GM12878 (cell line): ENCODE data around the gene ITSN1. TPM values are rescaled to one million over a fixed set of nuclear protein-coding genes. Genes with fewer than 3 reads are reported as not detected.

ENCODE experiments used
- KLF5 ChIP-seq: fragments of 450-650 bp; IDR thresholded peaks from 2 replicates; pipeline ENCODE4 v1.6.1; 2014; ENCODE audit warnings: mild to moderate bottlenecking; ENCODE audit not compliant: partially characterized antibody
- POLR2A ChIP-seq: IDR thresholded peaks from 2 replicates; pipeline ENCODE4 v1.6.1; 2011; ENCODE audit warnings: low read depth, mild to moderate bottlenecking, low read length
- SIN3A ChIP-seq: IDR thresholded peaks from 2 replicates; pipeline ENCODE4 v1.6.1; 2012; ENCODE audit warnings: low read depth, low read length, improper control_type of control experiment
- SREBF2 ChIP-seq: IDR thresholded peaks from 2 replicates; pipeline ENCODE4 v1.6.1; 2012; ENCODE audit warnings: mild to moderate bottlenecking, low read length
- ZNF274 ChIP-seq: IDR thresholded peaks from one replicate; pipeline ENCODE4 v1.8.0; 2011; ENCODE audit not compliant: insufficient read length, insufficient read depth
- polyA plus RNA-seq, 11 experiments: library from polyadenylated mRNA; depleted of rRNA in 4 of 11; unstranded in 6 of 11; stranded (reverse) in 5 of 11; fragments of >200 nt; fragmentation: Nextera tagmentation in 4 of 11; fragmentation: Illumina TruSeq in 1 of 11; extraction: Ambion mirVana in 4 of 11; extraction: Trizol in 1 of 11; gene quantifications; 1 replicate in 1 of 11; 2 replicates in 10 of 11; pipeline versions ENCODE4 v1.2.1 to v1.2.3, GENCODE V29; 2011 to 2016; ENCODE audit warnings: inconsistent platforms in 2 of 11, missing spikeins in 2 of 11, low read depth in 1 of 11
- total RNA-seq, 4 experiments: library from RNA; depleted of rRNA in 3 of 4; stranded (reverse); fragments of >200 nt in 3 of 4; fragmentation: Illumina TruSeq in 1 of 4; extraction: Trizol in 1 of 4; gene quantifications; 2 replicates each; pipeline versions ENCODE4 v1.2.1 to v1.2.3, GENCODE V29; 2013 to 2021
- TF ChIP-seq, protein P1 (sequence below): fragments of 450-650 bp; formaldehyde crosslinking; IDR thresholded peaks from 2 replicates; pipeline ENCODE4 v1.4.0; 2020; ENCODE audit warnings: mild to moderate bottlenecking, moderate library complexity
- TF ChIP-seq, protein P2 (sequence below): fragments of 450-650 bp; IDR thresholded peaks from 2 replicates; pipeline ENCODE4 v1.6.1; 2018; ENCODE audit warnings: mild to moderate bottlenecking, low read depth, moderate library complexity; ENCODE audit not compliant: partially characterized antibody
- TF ChIP-seq, protein P3 (sequence below): IDR thresholded peaks from 2 replicates; pipeline ENCODE4 v1.6.1; 2011; ENCODE audit warnings: borderline replicate concordance, low read depth, mild to moderate bottlenecking, moderate library complexity, low read length; ENCODE audit not compliant: insufficient read depth, poor library complexity, severe bottlenecking

The ITSN1 gene
- total and polyA plus RNA-seq, 10 of the 15 experiments (the other 5 are each of a cell fraction or from before 2014, with no cell fraction given), result 0.89 to 10.6 (median 4.8) TPM

DNA sequence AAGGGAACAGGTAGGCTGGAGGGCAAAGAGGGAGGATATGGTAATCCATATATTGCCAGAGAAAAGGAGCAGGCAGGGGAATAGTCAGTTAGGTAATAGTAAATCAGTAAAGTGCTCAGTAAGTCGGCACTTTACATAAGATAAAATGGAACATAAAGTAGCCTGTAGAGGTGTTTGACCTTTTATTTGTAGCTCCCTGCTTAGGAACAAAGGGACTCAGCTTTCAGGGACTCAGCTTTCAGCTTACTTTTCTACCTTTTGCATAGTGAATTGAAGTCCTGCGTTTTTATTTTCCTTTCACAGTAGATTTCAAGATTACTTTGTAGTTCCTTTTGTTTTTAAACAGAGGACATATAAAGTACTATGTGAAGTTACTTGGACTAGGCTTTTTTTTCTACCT, 87.3 kb downstream of the ITSN1 start (continued):
- TF ChIP-seq, protein P1, sequence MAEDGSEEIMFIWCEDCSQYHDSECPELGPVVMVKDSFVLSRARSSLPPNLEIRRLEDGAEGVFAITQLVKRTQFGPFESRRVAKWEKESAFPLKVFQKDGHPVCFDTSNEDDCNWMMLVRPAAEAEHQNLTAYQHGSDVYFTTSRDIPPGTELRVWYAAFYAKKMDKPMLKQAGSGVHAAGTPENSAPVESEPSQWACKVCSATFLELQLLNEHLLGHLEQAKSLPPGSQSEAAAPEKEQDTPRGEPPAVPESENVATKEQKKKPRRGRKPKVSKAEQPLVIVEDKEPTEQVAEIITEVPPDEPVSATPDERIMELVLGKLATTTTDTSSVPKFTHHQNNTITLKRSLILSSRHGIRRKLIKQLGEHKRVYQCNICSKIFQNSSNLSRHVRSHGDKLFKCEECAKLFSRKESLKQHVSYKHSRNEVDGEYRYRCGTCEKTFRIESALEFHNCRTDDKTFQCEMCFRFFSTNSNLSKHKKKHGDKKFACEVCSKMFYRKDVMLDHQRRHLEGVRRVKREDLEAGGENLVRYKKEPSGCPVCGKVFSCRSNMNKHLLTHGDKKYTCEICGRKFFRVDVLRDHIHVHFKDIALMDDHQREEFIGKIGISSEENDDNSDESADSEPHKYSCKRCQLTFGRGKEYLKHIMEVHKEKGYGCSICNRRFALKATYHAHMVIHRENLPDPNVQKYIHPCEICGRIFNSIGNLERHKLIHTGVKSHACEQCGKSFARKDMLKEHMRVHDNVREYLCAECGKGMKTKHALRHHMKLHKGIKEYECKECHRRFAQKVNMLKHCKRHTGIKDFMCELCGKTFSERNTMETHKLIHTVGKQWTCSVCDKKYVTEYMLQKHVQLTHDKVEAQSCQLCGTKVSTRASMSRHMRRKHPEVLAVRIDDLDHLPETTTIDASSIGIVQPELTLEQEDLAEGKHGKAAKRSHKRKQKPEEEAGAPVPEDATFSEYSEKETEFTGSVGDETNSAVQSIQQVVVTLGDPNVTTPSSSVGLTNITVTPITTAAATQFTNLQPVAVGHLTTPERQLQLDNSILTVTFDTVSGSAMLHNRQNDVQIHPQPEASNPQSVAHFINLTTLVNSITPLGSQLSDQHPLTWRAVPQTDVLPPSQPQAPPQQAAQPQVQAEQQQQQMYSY (CRISPR knock-in tag), result no peak
- no peak for TF ChIP-seq KLF5
- TF ChIP-seq POLR2A, result no peak
- no peak for TF ChIP-seq SIN3A
- TF ChIP-seq SREBF2, result no peak
- TF ChIP-seq, protein P2, sequence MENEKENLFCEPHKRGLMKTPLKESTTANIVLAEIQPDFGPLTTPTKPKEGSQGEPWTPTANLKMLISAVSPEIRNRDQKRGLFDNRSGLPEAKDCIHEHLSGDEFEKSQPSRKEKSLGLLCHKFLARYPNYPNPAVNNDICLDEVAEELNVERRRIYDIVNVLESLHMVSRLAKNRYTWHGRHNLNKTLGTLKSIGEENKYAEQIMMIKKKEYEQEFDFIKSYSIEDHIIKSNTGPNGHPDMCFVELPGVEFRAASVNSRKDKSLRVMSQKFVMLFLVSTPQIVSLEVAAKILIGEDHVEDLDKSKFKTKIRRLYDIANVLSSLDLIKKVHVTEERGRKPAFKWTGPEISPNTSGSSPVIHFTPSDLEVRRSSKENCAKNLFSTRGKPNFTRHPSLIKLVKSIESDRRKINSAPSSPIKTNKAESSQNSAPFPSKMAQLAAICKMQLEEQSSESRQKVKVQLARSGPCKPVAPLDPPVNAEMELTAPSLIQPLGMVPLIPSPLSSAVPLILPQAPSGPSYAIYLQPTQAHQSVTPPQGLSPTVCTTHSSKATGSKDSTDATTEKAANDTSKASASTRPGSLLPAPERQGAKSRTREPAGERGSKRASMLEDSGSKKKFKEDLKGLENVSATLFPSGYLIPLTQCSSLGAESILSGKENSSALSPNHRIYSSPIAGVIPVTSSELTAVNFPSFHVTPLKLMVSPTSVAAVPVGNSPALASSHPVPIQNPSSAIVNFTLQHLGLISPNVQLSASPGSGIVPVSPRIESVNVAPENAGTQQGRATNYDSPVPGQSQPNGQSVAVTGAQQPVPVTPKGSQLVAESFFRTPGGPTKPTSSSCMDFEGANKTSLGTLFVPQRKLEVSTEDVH, result no peak
- no peak for TF ChIP-seq ZNF274
- TF ChIP-seq, protein P3, sequence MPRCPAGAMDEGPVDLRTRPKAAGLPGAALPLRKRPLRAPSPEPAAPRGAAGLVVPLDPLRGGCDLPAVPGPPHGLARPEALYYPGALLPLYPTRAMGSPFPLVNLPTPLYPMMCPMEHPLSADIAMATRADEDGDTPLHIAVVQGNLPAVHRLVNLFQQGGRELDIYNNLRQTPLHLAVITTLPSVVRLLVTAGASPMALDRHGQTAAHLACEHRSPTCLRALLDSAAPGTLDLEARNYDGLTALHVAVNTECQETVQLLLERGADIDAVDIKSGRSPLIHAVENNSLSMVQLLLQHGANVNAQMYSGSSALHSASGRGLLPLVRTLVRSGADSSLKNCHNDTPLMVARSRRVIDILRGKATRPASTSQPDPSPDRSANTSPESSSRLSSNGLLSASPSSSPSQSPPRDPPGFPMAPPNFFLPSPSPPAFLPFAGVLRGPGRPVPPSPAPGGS, result no peak
